ENCODE measurements around the gene RPP25. TPM values are rescaled to one million over a fixed set of nuclear protein-coding genes. Genes with fewer than 3 reads are reported as not detected.

RPP25 gene
- total RNA-seq, 2 donors from 2014 or later, result 12.0 to 12.7 TPM

GRCh38 chr15:74967670-74968069, 11.1 kb upstream of the RPP25 start:
- ATAC-seq (no peak), DNase-seq (no peak)
- intact Hi-C loops (cut with DNase I, micrococcal nuclease), result no loop called here

GRCh38 chr15:74964794-74965193, 8.2 kb upstream of the RPP25 start:
- no peak for ATAC-seq
- no peak for DNase-seq
- intact Hi-C loops (cut with DNase I, micrococcal nuclease), result no loop called here

GRCh38 chr15:74963213-74963612, 6.6 kb upstream of the RPP25 start:
- ATAC-seq (no peak), DNase-seq (no peak)
- intact Hi-C loops (cut with DNase I, micrococcal nuclease), result no loop called here

DNA sequence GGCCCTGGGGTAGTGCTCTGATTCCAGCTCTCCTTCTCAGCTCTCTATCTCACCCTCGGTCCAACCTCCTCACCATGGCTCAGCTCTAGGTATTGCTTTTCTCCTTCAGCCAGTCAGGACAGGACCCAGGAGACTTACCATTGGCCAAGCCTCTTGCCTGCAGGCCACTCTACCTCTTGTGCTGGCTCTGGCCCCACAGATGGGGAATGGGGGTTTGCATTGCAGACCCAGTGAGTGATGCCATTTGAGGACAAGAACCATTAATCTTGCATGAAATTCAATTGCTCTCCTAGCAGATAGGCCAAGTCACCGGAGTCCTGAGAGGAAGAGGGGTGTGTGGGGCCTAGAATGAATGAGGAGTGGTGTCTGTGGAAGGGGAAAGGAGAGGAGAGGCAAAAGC, 6.1 kb upstream of the RPP25 start:
- DNase-seq, result no peak
- ATAC-seq, result no peak
- intact Hi-C loops (cut with DNase I, micrococcal nuclease), result no loop called here

- ATAC-seq (no peak), DNase-seq (no peak)
- intact Hi-C loops (cut with DNase I, micrococcal nuclease), result no loop called here
These were observed 5.6 kb upstream of the RPP25 start for GRCh38 chr15:74962219-74962618.

DNA sequence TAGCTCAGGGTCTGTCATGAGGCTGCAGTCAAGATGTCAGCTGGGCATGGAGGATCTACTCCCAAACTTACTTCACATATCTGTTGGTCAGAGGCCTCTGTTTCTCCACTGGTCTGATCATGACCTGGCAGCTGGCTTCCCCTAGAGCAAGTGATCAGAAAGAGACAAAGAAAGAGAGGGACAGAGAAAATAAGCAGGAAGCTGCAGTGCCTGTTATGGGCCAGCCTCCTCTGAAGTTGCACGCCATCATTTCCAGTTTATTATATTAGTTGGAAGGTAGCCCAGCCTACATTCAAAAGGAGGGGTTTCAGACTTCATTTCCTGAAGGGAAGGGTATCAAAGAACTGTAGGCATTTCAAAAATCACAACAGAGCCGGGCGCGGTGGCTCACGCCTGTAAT, 5.0 kb upstream of the RPP25 start:
- intact Hi-C loops (cut with DNase I, micrococcal nuclease), result no loop called here
- DNase-seq, result no peak
- ATAC-seq, result no peak

GRCh38 chr15:74960995-74961588, 4.5 kb upstream of the RPP25 start:
- DNase-seq (no peak), ATAC-seq (no peak)
- intact Hi-C loops (cut with DNase I, micrococcal nuclease), result no loop called here

- intact Hi-C loops (cut with DNase I, micrococcal nuclease), result no loop called here
- DNase-seq (no peak), ATAC-seq (no peak)
These were observed 3.7 kb upstream of the RPP25 start for GRCh38 chr15:74960286-74960685.

GRCh38 chr15:74959586-74959939, 3.0 kb upstream of the RPP25 start:
- no peak for DNase-seq
- intact Hi-C loops (cut with DNase I, micrococcal nuclease), result loop anchor here in 1 of 2 donors (10.0 kb wide), 1 partner anchor 195 kb away; no protein-coding TSS in a partner anchor
- no peak for ATAC-seq

DNA sequence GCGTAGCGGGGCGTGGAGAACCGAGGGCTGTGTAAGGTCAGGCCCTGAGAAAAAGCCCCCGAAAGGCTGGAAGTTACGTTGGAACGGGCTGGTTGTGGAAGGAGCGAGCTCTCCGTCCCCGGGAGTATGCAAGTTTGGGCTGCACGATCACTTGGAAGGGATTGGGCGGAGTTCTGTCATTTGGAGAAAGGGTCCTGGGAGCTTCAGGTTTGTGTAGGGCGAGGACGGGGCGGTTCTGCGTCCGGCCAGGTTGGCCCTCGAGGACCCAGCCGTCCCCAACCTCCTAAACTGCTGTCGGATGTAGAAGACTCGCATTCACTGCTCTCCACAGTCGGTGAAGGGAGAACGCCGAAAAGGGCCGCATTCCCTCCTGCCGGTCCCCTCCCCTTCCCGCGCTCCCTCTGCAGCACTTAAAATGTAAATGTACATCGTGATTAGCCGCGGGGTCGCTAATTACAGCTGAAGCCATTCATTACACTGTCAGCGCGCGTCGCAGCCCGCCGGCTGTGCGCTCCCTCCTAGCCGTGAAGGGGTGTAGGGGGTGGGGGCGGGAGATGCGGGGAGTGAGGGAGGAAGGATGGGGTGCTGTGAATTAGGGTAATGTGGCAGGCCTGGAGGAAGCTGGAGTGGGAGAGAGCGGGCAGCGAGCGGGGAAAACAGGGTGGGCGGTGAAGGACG, 2.5 kb upstream of the RPP25 start:
- peak in 1 of 2 donors; percentile 31 for DNase-seq
- ATAC-seq, result no peak
- intact Hi-C loops (cut with DNase I, micrococcal nuclease), result loop anchor here in 1 of 2 donors (10.0 kb wide), 1 partner anchor 194 kb away; no protein-coding TSS in a partner anchor

- intact Hi-C loops (cut with DNase I, micrococcal nuclease), result loop anchor here in 1 of 2 donors (10.0 kb wide), 1 partner anchor 194 kb away; no protein-coding TSS in a partner anchor
- DNase-seq, result peak; percentile 81 to 89
- peak; percentile 71 for ATAC-seq
These were observed 1.8 kb upstream of the RPP25 start for GRCh38 chr15:74958320-74958907.

DNA sequence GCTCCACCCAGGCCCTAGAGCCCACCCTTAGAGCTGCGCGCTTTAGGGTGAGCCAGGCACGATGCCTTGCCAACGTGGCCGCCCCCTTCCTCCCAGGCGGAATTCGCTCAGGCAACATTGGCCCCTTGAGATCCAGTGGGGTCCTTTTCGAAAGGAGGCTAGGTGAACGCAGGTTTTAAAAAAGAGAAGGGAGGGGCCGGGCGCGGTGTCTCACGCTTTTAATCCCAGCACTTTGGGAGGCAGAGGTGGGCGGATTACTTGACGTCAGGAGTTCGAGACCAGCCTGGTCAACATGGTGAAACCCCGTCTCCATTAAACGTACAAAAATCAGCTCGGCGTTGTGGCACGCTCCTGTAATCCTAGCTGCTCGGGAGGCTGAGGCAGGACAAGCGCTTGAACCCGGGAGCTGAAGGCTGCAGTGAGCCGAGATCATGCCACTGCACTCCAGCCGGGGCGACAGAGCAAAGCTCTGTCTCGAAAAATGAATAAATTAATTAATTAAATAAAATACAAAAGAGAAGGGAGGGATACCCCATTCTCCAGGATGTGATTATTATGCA, 984 bp upstream of the RPP25 start:
- intact Hi-C loops (cut with DNase I, micrococcal nuclease), result loop anchor here in 1 of 2 donors (10.0 kb wide), 1 partner anchor 193 kb away; no protein-coding TSS in a partner anchor
- DNase-seq (peak; percentile 56 to 65), ATAC-seq (no peak)

DNA sequence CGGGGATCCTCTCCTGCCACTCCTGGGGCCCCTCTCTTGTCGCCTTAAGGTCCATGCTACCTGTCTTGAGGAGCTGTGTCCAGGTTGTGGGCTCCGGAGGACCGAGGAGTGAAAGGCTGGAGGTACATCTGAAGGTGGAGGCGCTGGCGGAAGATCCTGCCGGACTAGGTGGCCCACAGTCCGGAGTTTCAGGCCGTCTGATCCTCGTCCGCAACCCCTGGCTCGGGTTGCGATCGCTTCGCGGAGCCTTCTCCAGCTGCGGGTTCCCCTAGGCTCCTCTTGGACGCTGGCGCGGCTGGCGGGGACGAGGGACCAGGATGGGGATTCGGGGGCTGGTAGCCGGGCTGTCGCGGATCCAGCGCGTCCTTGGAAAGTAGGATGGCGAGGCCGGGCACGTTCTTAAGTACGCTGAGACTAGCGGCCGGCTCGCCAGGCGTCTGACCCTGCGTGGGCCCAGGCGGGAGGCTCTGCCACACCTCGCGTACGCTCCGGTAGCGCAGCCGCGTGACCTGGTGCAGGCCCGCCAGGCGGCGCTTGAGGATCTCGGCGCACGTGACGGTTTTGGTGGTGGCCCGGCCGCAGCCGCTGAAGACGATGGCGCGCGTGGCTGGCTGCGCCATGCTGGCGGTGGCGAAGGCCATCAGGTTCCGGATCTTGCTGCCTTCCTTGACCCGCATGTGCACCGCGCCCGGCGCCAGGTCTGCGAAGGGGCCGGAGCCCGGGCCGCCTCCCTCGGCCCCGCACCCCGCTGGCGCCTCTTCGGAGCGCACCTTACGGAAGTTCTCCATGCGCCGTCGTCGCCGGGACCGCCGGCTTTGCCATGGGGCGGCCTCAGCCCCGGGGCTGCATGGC, 550 bp downstream of the RPP25 start:
- DNase-seq (peak; percentile 79 to 88), ATAC-seq (peak; percentile 57)
- intact Hi-C loops (cut with DNase I, micrococcal nuclease), result loop anchor here in 1 of 2 donors (10.0 kb wide), 1 partner anchor 191 kb away; no protein-coding TSS in a partner anchor

- no peak for DNase-seq
- intact Hi-C loops (cut with DNase I, micrococcal nuclease), result loop anchor here in 1 of 2 donors (10.0 kb wide), 1 partner anchor 190 kb away; no protein-coding TSS in a partner anchor
- no peak for ATAC-seq
These were observed 1.6 kb downstream of the RPP25 start for GRCh38 chr15:74955017-74955416.

DNA sequence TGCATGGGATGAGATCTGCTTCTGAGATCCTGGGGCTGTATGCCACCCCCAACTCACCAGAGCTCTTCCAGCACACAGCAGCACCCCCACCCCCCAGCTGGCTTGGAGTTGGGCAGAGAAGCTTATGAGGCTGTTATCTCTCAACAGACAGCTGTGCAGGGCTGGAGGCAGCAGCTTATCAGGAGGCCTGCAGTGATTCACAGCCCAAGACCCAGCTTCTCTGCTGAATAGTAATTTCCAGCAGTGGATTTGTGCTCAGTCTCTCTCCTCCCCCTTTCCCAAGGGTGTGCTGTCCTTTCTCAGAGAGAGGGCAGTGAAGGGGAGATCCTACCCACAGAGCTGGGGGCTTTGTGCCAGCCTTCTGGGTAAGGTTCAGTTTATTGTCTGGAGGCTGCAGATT, 2.1 kb downstream of the RPP25 start:
- intact Hi-C loops (cut with DNase I, micrococcal nuclease), result loop anchor here in 1 of 2 donors (10.0 kb wide), 1 partner anchor 190 kb away; no protein-coding TSS in a partner anchor
- DNase-seq (no peak), ATAC-seq (no peak)

DNA sequence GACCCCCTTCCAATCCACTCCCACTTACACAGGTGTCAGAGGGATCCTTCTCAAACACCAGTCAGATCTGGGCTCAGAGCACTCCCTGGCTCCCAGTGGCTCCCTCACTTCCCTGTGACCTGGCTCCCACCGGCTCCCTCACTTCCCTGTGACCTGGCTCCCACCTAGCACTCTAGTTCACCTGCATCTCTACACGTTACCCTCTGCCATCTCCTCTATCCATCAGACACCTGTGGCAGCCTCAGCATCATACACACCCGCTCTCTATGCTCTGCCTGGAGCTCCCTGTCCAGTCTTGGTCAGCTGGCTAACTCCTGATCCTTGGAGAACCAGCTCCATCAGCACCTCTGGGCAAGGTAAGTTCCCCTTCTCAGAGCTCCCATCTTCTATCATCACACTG, 5.6 kb downstream of the RPP25 start:
- intact Hi-C loops (cut with DNase I, micrococcal nuclease), result loop anchor here in 1 of 2 donors (10.0 kb wide), 1 partner anchor 186 kb away; no protein-coding TSS in a partner anchor
- DNase-seq, result no peak
- ATAC-seq, result no peak

GRCh38 chr15:74950078-74950908, 6.3 kb downstream of the RPP25 start:
- intact Hi-C loops (cut with DNase I, micrococcal nuclease), result loop anchor here in 1 of 2 donors (10.0 kb wide), 1 partner anchor 185 kb away; no protein-coding TSS in a partner anchor
- ATAC-seq (peak; percentile 74), DNase-seq (peak; percentile 50 to 79)

Measured in left colon (tissue), 2 donors.